Glutamatergic neuron (in vitro differentiated cells): ENCODE measurements around the gene SLC6A19. TPM values are rescaled to one million over a fixed set of nuclear protein-coding genes. Genes with fewer than 3 reads are reported as not detected.

ENCODE experiments used
- DNase-seq: peaks from one replicate; pipeline ENCODE4 v3.0.0; 2022
- H3K27ac Mint-ChIP-seq: one replicate; pipeline ENCODE4 v1.8.0; 2020; ENCODE audit warnings: mild to moderate bottlenecking, mixed read lengths, inconsistent platforms; ENCODE audit not compliant: unreplicated experiment
- H3K27me3 Mint-ChIP-seq: one replicate; pipeline ENCODE4 v1.8.0; 2020; ENCODE audit warnings: mild to moderate bottlenecking, moderate library complexity, mixed read lengths, inconsistent platforms; ENCODE audit not compliant: unreplicated experiment
- H3K36me3 Mint-ChIP-seq: one replicate; pipeline ENCODE4 v1.8.0; 2020; ENCODE audit warnings: mild to moderate bottlenecking, mixed read lengths, inconsistent platforms; ENCODE audit not compliant: unreplicated experiment
- H3K4me1 Mint-ChIP-seq: one replicate; pipeline ENCODE4 v1.8.0; 2020; ENCODE audit warnings: mild to moderate bottlenecking, low read depth, mixed read lengths, inconsistent platforms; ENCODE audit not compliant: unreplicated experiment
- H3K4me3 Mint-ChIP-seq: one replicate; pipeline ENCODE4 v1.8.0; 2020; ENCODE audit warnings: mild to moderate bottlenecking, mixed read lengths, inconsistent platforms; ENCODE audit not compliant: unreplicated experiment
- H3K9me3 Mint-ChIP-seq: one replicate; pipeline ENCODE4 v1.8.0; 2020; ENCODE audit warnings: mild to moderate bottlenecking, moderate library complexity, mixed read lengths, inconsistent platforms; ENCODE audit not compliant: unreplicated experiment
- total RNA-seq: library from RNA; stranded (reverse); fragmentation: NEBNext Ultra II Directional; extraction: Animal tissue kit (Norgen Biotek cat#: 25700); gene quantifications from one replicate; pipeline ENCODE4 v1.2.1, GENCODE V29; 2021; ENCODE audit not compliant: unreplicated experiment
- TF ChIP-seq, protein P1 (sequence below): fragments of 200-600 bp; sonication (generic); IDR thresholded peaks from one replicate; pipeline ENCODE4 v1.5.0; 2021; ENCODE audit not compliant: partially characterized antibody, unreplicated experiment

Gene SLC6A19
- total RNA-seq, 1 donor from 2014 or later = not detected

DNA sequence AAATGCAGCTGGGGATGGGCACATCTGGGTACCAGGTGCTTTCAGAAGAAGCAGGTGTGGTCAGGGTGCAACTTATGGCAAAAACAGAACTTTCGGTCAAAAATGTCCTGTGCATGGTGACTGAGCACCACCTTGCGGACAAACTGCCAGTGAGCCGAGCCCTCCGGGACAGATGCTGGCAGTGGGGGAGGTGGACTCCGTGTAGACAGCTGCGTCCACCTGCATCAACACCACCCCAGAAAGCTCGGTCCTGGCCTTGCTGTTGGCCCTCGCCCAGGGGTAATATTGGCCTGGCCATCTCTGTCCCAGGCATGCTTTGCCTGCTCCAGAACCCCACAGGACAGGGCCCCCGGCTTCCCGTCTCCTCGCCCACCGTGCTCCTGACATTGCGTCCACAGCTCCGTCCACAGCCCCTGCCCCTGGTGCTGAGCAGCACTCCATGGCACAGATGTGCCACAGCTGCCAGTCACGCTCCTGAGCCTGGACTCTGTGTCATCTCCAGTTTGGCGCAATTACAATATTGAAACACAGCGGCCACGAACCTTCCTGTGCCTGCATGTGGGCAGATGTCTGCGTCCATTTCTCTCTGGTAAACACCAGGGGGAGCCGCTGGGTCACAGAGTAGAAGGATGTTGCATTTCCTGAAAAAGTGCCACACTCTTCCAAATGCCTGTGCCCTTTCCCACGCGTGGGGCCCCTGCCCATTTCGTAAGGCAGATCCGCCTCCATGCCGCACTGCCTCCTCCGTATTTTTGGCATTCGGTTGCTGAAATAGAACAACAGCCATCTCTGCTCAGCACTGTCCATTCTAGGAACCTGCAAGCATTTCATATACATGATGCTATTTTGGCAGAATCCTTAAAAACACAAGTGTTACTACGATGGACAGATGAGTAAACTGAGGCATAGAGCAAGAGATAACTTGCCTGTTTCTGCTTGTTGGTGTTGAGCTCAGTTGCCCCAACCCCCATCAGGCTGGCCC is 33.4 kb upstream of the SLC6A19 start:
- peak; percentile 78 for DNase-seq
- H3K36me3 Mint-ChIP-seq = peaks cover 3% of the 10 kb centered on the region
- H3K9me3 Mint-ChIP-seq = peaks cover 17% of the 10 kb centered on the region
- H3K4me3 Mint-ChIP-seq = peak overlapping the region; percentile 77
- TF ChIP-seq, protein P1, sequence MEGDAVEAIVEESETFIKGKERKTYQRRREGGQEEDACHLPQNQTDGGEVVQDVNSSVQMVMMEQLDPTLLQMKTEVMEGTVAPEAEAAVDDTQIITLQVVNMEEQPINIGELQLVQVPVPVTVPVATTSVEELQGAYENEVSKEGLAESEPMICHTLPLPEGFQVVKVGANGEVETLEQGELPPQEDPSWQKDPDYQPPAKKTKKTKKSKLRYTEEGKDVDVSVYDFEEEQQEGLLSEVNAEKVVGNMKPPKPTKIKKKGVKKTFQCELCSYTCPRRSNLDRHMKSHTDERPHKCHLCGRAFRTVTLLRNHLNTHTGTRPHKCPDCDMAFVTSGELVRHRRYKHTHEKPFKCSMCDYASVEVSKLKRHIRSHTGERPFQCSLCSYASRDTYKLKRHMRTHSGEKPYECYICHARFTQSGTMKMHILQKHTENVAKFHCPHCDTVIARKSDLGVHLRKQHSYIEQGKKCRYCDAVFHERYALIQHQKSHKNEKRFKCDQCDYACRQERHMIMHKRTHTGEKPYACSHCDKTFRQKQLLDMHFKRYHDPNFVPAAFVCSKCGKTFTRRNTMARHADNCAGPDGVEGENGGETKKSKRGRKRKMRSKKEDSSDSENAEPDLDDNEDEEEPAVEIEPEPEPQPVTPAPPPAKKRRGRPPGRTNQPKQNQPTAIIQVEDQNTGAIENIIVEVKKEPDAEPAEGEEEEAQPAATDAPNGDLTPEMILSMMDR = peak; percentile 78
- H3K4me1 Mint-ChIP-seq = peaks cover 9% of the 10 kb centered on the region
- peak overlapping the region; percentile 84 for H3K27ac Mint-ChIP-seq
- peaks cover 13% of the 10 kb centered on the region for H3K27me3 Mint-ChIP-seq

DNA sequence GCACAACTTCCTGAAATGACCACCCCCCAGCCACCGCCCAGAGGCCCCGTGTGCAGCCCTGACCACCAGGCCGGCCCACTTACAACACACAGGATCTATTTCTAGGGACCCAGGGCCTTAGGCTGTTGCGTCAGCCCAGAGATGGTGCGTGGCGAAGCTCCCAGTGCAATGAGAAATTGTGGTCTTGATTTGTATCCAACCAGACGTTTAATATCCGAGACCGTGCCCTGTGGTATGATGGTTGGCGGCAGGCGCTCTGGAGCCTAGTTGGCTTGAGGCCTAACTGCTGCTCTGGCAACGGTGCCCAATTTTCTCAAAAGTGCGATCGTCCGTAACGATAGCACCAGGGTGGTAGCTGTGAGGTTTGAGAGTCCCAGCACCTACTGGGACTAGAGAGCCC is 32.6 kb upstream of the SLC6A19 start:
- peaks cover 9% of the 10 kb centered on the region for H3K4me1 Mint-ChIP-seq
- peaks cover 3% of the 10 kb centered on the region for H3K36me3 Mint-ChIP-seq
- H3K27me3 Mint-ChIP-seq = peaks cover 12% of the 10 kb centered on the region
- DNase-seq = no peak
- TF ChIP-seq, protein P1 = no peak
- peaks cover 19% of the 10 kb centered on the region for H3K9me3 Mint-ChIP-seq
- H3K27ac Mint-ChIP-seq = no peak overlapping the region
- H3K4me3 Mint-ChIP-seq = no peak overlapping the region

DNA sequence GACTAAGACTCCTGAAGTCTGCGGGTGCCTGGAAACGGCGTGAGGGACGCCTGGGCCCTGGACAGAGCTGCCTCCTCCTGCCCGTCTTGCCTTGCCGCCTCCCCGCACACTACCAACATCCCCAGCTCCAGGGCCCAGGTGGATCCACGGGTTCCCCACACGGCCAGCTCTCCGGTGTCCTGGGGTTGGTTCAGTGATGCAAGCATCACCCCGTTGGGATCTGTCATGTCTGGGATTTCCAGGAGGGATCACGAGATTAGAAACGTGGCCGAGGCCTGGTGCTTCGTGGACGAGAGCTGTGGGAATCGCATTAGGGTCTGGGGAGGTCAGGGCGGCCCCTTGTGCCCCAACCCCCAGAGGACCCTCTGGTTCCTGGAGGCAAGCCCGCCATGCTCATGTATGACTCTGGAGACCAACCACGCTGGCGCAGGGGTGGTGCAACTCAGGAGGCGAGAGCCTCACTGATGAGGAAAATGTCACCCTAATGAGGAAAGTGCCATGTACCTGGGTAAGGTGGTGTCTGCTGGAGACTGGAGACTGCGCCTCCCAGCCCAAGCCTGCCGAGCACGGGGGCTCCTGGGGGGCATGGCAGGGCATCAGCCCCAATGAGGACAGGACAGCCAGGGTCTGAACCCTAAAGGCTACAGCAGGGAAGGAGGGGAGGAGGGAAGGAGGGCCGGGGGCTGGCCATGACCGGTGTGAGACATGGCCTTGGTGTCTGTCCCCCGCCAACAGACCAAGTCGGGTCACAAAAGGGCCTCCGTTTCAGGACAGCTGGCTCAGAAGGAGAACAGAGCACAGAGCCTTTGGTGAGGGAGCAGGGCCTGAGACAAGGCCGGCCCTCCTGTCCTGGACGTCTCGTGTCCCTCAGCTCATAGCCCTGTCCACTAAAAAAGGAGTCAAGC is 31.9 kb upstream of the SLC6A19 start:
- TF ChIP-seq, protein P1 = no peak
- H3K27ac Mint-ChIP-seq = no peak overlapping the region
- peaks cover 8% of the 10 kb centered on the region for H3K4me1 Mint-ChIP-seq
- H3K9me3 Mint-ChIP-seq = peaks cover 19% of the 10 kb centered on the region
- peaks cover 14% of the 10 kb centered on the region for H3K27me3 Mint-ChIP-seq
- DNase-seq = no peak
- no peak overlapping the region for H3K4me3 Mint-ChIP-seq
- peaks cover 3% of the 10 kb centered on the region for H3K36me3 Mint-ChIP-seq

DNA sequence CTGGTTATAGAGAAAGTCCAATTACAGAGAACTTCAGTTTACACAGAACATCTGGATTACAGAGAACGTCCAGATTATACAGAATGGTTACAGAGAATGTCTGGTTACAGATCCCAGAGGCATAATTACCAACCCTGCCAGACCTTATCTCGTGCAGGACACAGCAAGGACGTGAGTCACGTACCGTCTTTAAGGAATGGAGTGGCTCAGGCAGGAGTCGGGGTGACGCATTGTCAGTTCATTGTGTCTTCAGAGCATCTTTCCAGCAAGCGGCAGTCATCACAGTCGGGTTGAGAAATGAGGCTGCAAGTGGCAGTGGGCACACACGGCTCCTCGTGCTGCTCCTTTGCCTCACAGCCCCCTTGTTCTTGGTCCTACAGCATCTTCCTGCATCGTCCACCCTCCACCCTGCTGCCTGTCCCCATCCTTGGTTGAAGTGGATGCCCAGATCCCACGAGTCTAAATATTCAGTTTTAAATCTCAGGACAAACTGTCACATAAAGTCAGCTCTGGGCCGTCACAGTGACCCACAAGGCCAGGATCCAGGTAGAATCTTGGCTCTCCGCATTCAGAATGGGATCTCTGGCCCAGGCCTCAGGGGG is 30.0 kb upstream of the SLC6A19 start:
- Mint-ChIP-seq H3K27ac (no peak overlapping the region), H3K4me1 (peaks cover 7% of the 10 kb centered on the region), H3K4me3 (no peak overlapping the region), H3K9me3 (peaks cover 19% of the 10 kb centered on the region), H3K36me3 (peaks cover 3% of the 10 kb centered on the region), H3K27me3 (peaks cover 12% of the 10 kb centered on the region)
- TF ChIP-seq, protein P1 = no peak
- no peak for DNase-seq
